Adipose tissue (tissue), 3 donors: ENCODE measurements around the gene CDH4. TPM values are rescaled to one million over a fixed set of nuclear protein-coding genes. Genes with fewer than 3 reads are reported as not detected.

Experiments
- H3K27ac ChIP-seq: one replicate; pipeline ENCODE4 v1.5.1; 2013; ENCODE audit warnings: low read depth, low read length
- WGBS, 3 donors: extraction: QIAGEN DNeasy Blood & Tissue Kit; methylation state at CpG; one replicate each; pipeline ENCODE4 v1.1.7; 2013; 5-methylcytosine and 5-hydroxymethylcytosine counted together
- polyA plus RNA-seq, 3 donors: library from polyadenylated mRNA; stranded (reverse); fragments of 200-250 nt; gene quantifications; one replicate each; pipeline ENCODE4 v1.2.3, GENCODE V29; 2013
- donor health status: healthy with polysubstance abuse.
- donor health status: Bipolar disorder and iron deficiency.
- donor health status: healthy.

Gene CDH4
- polyA plus RNA-seq, 3 donors = 0.04 to 0.11 (median 0.05) TPM

GRCh38 chr20:61705386-61706258 lies 453.6 kb downstream of the CDH4 start:
- H3K27ac ChIP-seq = no peak overlapping the region
- 47 to 69% (median 66%) methylated on average over 26 of the region's 26 CpGs for WGBS, 3 donors

GRCh38 chr20:61706259-61706961 lies 454.3 kb downstream of the CDH4 start:
- WGBS, 3 donors = 83 to 85% (median 83%) methylated on average over 29 of the region's 29 CpGs
- no peak overlapping the region for H3K27ac ChIP-seq

DNA sequence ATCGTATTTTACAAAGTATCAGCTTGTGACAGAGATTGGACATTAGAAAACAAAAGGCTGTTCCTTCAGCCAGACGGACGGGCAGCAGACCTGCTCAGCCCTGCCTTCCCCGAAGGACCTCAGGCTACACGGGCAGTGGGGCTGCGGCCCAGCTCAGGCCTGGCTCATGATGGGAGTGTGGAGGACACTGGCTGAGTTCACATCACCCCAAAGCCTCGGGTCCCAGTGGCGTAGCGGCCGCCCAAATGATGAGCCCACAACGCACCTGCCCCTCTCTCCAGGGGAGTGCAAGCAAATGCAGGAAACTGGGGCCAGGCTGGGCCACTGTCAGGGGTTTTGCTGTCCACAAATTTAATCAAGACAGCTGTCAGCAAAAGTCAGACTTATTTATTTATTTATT lies 456.8 kb downstream of the CDH4 start:
- no peak overlapping the region for H3K27ac ChIP-seq
- WGBS, 3 donors = 82 to 90% (median 85%) methylated on average over 11 of the region's 11 CpGs

DNA sequence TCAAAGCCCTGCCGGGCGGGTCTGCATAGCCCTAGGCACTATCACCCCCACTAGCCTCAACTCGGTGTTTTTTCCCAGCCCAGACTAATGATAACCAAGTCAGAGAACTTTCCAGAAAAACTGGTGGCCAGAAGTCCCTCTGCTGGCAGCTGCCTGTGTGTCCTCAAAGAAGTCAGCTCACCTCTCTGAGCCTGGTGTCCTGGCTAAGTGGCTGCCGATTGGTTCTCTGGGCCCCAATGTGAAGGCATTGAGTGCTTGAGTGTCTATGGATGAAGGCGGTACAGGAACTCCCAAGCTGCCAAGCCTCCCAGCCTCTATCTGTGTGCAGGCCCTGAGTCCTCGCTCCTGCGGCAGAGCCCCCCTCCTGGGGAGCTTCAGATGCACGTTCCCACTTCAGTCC lies 458.0 kb downstream of the CDH4 start:
- H3K27ac ChIP-seq = no peak overlapping the region
- 75 to 87% (median 83%) methylated on average over 8 of the region's 8 CpGs for WGBS, 3 donors

DNA sequence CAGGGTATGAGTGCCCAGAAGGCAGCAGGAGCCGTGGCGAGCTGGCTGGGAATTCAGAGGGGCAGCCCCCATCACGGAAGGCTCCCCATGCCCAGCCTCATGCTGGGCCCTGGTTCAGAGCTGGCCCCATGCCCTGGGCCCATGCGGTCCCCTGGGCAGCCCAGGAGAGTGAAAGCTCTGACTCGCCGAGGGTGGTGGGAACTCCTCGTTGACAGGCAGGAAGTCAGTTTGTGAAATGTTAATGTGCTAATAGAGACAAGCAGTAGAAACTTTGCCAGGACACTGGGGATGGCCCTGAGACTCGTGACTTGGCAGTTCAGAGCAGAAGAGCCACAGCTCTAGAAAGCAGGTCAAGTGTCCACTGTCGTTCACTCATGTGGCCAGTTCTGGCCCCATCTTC lies 460.6 kb downstream of the CDH4 start:
- H3K27ac ChIP-seq = no peak overlapping the region
- WGBS, 3 donors = 45 to 56% (median 50%) methylated on average over 9 of the region's 9 CpGs

GRCh38 chr20:61718361-61719005 lies 466.4 kb downstream of the CDH4 start:
- 65 to 86% (median 69%) methylated on average over 11 of the region's 11 CpGs for WGBS, 3 donors
- H3K27ac ChIP-seq = no peak overlapping the region

GRCh38 chr20:61719691-61720347 lies 467.8 kb downstream of the CDH4 start:
- H3K27ac ChIP-seq = no peak overlapping the region
- WGBS, 3 donors = 19 to 41% (median 33%) methylated on average over 24 to 25 of the region's 25 CpGs

DNA sequence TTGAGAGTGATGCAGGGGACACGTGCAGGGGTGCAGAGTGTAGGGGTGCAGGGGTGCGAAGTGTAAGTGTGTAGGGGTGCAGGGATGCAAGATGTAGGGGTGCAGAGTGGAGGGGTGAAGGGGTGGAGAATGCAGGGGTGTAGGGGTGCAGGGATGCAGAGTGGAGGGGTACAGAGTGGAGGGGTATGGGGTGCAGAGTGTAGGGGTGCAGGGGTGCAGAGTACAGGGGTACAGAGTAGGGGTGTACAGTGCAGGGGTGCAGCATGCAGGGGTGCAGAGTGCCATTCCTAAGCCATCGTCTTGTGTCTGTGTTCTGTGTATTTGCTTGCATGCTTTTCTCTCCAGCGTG lies 468.3 kb downstream of the CDH4 start:
- H3K27ac ChIP-seq = no peak overlapping the region
- 41 to 58% (median 54%) methylated on average over 4 of the region's 4 CpGs for WGBS, 3 donors

DNA sequence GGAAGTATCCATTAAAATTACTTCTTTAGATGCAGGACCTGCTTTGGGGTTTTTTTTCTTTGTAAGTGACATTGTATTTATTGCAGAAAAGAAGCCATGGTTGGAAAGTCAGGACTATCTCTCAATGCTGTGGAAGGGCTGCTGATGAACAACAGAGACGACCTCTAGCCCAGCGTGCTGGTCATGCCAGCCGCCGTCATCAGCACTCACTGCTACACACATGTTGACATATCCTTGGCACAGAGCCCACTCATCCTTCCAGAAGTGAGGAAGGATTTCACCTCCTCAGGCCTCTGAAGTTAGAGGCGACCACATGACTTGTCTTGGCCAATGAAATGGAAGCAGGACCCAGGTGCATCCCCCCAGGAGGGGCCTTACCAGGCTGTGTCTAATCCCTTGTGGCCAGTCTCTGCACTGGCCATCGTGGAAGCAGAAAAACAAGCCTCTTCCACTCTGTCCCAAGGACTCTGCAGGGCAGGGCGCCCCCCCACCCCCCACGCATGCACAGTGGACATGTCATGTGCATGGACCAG lies 470.2 kb downstream of the CDH4 start:
- H3K27ac ChIP-seq = no peak overlapping the region
- WGBS, 3 donors = 64 to 71% (median 64%) methylated on average over 8 of the region's 8 CpGs

DNA sequence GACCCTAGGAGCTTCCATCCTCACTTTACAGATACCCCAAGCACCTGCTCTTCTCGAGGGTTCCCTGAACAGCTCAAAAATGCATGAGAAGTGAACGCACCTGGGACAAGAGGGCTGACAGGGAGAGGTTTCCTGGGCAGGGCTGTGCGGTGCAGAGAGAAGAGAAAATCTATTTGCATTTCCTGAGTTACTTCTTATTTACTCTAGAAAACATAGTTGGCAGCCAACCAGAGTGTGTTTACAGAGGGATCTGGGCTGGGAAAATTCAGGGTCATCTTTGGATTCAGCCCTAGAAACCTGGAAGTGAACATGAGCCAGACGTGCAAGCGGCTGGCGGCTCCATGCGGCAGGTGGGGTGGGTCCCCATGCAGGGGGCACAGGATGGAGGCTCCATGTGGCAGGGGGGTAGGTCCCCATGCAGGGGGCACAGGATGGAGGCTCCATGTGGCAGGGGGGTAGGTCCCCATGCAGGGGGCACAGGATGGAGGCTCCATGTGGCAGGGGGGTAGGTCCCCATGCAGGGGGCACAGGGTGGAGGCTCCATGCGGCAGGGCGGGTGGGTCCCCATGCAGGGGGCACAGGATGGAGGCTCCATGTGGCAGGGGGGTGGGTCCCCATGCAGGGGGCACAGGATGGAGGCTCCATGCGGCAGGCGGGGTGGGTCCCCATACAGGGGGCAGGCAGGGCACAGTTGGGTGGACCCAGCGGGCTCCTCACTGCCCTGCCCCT lies 471.6 kb downstream of the CDH4 start:
- no peak overlapping the region for H3K27ac ChIP-seq
- WGBS, 3 donors = 43 to 82% (median 75%) methylated on average over 12 of the region's 12 CpGs

- 3 to 11% (median 9%) methylated on average over 4 of the region's 4 CpGs for WGBS, 3 donors
- H3K27ac ChIP-seq = no peak overlapping the region
These were observed 472.3 kb downstream of the CDH4 start for GRCh38 chr20:61724376-61724775.

DNA sequence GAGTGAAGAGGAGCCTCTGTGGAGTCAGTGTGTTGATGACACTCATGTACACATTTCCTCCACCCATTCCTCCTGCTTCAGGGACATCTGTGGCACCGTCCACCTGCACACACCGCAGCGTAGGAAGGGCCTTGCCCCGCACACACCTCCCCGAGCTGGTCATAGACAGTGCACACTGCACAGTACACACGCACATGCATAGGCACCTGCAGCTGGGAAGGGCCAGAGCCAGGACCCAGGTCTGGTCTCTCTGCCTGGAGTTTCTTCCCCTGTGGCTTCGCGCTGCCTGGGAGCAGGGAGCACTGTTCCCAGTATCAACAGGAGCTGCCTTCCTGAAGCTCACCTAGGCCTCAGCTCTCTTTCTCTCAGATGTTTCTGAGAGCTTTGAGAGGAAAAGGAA lies 473.1 kb downstream of the CDH4 start:
- WGBS, 3 donors = 81 to 95% (median 94%) methylated on average over 8 of the region's 8 CpGs
- no peak overlapping the region for H3K27ac ChIP-seq

DNA sequence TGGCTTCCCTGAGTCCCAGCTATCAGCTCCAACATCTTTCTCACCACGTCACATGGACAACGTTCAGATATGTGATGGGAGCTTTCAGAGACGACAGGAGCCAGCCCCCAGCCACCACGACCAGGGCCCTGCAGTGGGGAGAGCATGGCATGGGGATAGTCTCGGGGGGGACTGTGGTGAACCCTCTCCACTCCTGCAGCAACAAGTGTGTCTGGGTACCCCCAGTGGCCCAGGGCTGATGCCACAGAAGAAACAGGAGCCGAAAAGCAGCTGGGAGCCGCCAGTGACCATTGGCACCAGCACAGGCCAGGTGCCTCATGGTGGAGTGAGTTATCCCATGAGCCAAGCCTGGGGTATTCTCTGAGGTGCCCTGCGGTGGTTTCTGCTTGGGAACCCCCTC lies 473.9 kb downstream of the CDH4 start:
- H3K27ac ChIP-seq = no peak overlapping the region
- 77 to 84% (median 79%) methylated on average over 8 of the region's 8 CpGs for WGBS, 3 donors

- WGBS, 3 donors = 87 to 97% (median 94%) methylated on average over 5 of the region's 5 CpGs
These were observed 474.9 kb downstream of the CDH4 start for GRCh38 chr20:61726979-61727378.

GRCh38 chr20:61727761-61728160 lies 475.7 kb downstream of the CDH4 start:
- H3K27ac ChIP-seq = no peak overlapping the region
- 69 to 84% (median 75%) methylated on average over 2 of the region's 2 CpGs for WGBS, 3 donors

More at GRCh38 chr20:61726979-61727378, 474.9 kb downstream of the CDH4 start:
- H3K27ac ChIP-seq = no peak overlapping the region

DNA sequence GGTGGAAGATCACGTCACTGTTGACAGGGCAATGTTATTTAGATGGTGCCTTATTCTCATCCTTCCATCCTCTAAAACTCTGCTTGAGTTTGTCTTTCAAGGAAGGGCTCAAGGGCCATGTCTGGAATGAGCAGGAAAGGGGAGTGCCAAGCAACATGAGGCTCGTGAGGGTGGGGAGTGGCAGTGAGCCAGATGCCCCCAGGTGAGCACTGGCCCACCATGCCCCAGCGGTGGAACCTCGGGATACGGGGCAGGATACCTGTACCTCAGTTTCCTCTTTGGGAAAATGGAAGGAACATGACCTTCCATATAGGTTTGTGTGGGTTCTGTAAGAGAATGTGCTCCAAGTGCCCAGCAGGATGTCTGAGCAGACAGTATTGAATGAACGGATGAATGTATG lies 476.3 kb downstream of the CDH4 start:
- WGBS, 3 donors = 80 to 91% (median 84%) methylated on average over 6 of the region's 6 CpGs

GRCh38 chr20:61728786-61729770 lies 477.0 kb downstream of the CDH4 start:
- 71 to 80% (median 73%) methylated on average over 28 of the region's 28 CpGs for WGBS, 3 donors
- no peak overlapping the region for H3K27ac ChIP-seq

More for the DNA sequence above, 476.3 kb downstream of the CDH4 start:
- H3K27ac ChIP-seq = no peak overlapping the region
